Right kidney (tissue), 1 donor: ENCODE measurements around the gene HGD.
"Not testable (repeated sequence)": the region's sequence is repeated elsewhere in the genome, so short reads cannot be mapped to it uniquely, and the experiment has no call there.

ENCODE experiments used
- DNase-seq: peaks from one replicate; pipeline ENCODE4 v3.0.0-alpha.2; 2016

Gene HGD

DNA sequence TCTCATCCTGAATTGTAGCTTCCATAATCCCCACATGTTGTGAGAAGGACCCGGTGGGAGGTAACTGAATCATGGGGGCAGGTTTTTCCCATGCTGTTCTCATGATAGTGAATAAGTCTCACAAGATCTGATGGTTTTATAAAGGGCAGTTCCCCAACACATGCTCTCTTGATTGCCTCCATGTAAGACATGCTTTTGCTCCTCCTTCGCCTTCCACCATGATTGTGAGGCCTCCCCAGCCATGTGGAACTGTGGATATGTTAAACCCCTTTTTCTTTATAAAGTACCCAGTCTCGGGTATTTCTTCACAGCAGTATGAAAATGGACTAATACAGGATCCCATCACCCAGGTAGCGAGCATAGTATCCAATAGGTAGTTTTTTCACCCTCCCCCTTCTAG is 43.2 kb downstream of the HGD start:
- not testable (repeated sequence) for DNase-seq

DNA sequence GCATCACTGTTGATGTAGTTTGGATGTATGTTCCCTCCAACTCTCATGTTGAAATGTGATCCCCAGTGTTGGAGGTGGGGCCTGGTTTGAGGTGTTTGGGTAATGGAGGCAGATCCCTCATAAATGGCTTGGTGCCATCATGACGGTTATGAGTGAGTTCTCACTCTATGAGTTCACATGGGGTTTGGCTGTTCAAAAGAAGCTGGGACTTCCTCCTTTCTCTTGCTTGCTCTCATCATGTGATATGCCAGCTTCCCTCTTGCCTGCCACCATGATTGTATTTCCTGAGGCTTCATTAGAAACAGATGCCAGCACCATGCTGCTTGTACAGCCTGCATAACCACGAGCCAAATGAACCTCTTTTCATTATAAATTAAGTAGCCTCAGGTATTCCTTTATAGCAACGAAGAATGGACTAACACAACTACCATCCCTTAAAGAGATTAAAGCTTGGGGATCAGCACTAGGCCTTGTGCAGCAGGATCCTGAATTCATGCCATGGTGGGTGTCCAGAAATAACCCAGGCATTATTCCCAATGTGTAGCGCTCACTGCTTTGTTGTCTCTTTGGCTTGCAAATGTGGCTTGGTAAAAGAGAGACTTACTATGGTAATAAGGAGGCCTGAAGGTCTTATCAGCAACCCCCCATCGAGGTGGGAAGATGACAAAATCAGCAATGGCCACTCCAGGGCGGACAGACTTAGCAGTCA is 44.0 kb downstream of the HGD start:
- no peak for DNase-seq

DNA sequence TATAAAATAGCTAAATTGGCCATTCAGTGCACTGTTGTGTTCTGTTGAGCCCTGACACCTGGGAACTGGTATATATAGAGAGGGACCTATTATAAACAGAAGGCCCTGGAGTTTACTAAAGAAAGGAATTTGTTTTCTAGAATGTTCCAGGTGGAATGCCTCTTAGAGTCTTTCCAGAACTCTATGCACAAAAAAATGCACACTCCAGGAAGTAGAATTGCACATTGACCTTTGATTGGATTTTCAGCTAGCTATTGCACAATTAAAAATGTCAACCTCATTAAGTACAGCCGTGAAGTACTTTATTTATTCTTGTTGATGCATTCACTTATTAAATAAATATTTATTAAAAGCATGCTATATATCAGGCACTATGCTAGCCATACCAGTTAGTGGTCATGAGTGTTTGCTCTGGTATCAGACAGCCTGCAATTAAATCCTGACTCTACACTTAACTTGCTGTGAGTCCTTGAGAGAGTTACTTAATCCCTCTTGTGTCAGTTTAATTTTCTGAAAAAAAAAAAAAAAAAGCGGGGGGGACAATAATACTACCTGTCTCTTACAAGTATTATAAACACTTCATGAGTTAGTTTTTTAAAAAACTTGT is 45.1 kb downstream of the HGD start:
- DNase-seq: no peak

DNA sequence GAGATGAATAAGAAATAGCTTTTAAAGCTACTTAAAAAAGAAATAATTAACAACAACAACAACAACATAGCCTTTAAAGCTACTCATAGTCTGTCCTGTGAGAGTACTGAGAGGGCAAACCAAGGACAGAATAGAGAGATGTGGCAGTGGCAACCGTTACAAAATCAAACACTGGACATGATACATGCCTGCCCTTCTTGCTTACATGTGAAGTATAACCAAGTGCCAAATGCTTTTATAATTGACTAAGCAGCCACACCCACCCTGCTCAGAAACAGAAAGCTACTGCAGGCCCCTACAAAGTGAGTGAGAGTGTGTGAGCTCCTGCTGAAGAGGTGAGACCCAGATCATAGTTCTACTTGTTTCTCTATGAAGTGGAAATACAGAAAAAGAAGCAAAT is 47.5 kb downstream of the HGD start:
- DNase-seq: no peak

DNA sequence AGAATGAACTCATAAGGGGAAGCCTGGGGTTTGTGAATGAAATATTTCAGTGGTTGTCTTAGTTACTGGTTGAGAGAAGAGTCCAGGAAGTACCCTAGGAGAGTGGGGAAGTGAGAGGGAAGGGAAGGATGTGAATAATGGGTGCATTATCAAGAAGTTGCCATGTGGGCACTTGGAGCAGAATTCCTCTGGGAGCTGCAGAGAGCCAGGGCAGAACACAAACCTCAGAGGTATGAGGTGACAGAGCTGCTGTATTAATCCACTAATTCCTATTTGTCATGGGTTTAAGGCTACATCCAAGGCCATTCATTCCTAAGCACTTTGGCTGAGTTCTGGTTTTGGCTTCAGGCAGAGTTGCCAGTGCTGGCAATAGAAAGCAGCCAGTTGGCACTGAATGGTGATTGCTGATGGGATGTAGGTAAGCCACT is 56.9 kb downstream of the HGD start:
- DNase-seq: no peak

DNA sequence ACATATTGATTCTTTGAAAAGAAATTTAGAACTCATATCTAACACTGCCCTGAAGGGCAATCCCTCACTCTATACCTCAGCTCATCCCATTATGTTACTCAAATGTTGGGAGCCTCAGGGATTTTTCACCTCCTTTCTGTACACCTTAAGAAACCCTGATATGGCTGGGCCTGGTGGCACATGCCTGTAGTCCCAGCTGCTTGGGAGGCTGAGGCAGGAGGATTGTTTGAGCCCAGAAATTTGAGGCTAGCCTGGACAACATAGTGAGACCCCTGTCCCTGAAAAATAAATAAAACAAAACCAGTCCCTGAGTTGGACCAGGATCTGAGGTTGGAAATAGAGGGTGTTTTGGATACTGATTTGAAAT is 58.3 kb downstream of the HGD start:
- DNase-seq: no peak

DNA sequence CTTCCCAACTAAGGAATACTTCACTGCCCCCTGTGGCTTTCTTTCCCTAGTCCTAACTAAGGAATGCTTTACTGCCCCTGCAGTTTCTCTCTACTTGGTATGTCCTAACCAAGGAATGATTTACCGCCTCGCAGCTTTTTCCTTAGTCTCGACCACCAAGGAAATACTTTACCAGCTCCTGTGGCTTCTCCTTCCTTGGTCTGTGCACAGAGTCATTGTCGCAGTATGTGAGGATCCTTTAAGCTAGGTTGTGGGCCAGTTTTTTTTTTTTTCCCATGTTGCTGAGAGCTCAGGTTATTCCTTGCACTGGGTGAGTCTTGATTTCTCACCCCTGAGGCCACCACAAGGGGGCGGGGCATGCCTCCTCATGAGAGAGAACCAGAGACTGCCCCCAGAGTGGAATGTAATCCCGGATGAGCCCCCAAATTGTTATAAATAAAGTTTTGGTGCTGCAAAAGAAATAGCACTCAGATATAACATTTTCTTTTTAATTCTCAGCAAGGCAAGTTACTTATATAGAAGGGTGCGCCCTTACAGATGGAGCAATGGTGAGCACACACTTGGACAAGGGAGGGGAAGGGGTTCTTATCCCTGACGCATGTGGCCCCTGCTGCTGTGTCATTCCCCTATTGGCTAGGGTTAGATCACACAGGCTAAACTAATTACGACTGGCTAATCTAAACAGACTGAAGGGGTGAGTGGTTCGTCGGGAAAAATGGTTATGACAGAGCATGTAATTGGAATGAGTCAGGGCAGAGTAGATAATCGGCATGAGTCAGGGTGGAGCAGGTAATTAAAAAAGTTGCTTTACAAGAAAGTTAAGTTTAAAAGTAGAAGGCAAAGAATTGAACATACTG is 58.9 kb downstream of the HGD start:
- no peak for DNase-seq

DNA sequence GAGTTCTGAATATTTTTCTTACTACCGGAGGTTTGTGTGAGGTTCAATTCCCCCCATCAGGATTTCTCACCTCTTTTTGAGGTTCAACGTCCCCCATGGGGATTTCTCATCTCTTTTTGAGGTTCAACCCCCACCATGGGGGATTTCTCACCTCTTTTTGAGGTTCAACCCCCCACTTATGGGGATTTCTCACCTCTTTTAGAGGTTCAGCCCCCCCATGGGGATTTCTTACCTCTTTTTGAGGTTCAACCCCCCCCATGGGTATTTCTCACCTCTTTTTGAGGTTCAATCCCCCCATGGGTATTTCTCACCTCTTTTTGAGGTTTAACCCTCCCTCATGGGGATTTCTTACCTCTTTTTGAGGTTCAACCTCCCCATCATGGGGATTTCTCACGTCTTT is 59.6 kb downstream of the HGD start:
- no peak for DNase-seq

DNA sequence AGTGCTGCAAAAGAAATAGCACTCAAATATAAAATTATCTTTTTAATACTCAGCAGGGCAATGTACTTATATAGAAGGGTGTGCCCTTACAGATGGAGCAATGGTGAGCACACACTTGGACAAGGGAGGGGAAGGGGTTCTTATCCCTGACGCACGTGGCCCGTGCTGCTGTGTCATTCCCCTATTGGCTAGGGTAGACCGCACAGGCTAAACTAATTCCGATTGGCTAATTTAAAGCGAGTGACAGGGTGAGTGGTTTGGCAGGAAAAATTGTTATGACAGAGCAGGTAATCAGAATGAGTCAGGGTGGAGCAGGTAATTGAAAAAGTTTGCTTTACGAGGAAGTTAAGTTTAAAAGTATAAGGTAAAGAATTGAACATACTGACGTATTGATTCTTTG is 65.3 kb downstream of the HGD start:
- not testable (repeated sequence) for DNase-seq

DNA sequence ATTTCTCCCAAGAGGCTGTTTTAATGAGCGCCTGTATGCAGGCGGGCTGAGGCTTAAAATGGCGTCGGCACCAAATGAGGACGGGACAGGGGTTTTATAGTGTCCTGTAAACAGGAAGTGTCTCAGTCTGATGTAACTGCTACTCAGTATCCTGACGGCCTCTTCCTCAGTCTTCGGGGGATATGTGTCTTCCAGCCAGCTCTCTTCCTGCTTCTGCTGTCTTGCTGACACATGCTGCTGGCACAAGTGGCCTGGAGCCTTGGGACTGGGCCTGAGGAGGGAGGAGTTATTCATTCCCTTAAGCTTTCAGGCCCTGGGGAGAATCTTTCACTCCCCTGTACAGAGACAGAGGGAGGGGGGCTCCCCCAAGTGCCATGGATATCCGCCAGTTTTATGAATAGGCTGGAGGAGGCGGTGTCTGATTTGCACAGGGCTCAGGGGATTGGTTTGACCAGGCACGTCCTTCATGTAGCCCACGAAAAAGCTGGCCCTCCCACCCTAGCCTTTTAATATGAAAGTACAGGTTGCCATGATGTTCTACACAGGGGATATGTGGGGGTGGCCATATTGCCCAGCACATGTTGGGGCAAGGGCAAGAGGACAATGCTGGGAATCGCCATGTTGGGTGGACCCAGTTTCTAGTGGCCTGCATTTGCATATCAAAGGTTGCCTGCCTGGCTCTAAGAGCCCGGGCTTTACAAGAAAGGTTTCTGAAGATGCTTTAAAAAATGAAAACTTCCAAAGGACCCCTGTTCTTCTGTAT is 66.0 kb downstream of the HGD start:
- DNase-seq: no peak

DNA sequence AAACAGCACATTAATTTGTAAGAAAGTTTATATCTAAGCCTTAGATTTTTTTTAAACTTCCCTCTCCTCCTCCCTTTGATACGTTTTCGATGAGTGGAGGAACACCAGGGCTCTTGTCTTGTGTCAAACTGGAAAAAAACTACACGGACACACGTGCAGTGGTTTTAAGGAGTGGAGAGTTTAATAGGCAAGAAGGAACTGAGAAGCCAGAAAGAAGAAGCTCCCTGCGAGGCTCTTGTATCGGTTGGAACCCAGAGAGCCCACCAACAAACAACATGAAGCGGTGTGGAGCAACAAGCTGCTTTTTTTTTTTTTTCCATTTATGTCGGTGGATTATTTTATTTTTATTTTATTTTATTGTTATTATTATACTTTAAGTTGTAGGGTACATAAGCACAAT is 67.3 kb downstream of the HGD start:
- no peak for DNase-seq

DNA sequence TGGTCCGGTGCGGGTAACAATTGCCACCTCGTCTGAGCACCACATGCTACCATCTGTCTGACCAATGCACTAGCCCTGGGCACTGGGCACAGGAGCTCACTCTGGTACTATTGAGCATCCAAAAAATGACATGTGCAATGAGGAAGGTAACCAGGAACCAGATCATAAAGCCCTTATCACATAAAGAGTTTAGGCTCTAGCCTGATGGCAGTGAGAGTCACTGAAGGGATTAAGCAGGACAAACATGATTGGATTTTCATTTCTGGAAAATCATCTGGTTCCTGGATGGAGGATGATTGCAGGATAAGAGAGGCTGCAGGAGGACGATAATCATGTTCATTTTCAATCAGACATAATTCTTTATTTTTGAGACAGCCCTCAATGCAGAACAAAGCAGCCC is 73.5 kb downstream of the HGD start:
- no peak for DNase-seq

DNA sequence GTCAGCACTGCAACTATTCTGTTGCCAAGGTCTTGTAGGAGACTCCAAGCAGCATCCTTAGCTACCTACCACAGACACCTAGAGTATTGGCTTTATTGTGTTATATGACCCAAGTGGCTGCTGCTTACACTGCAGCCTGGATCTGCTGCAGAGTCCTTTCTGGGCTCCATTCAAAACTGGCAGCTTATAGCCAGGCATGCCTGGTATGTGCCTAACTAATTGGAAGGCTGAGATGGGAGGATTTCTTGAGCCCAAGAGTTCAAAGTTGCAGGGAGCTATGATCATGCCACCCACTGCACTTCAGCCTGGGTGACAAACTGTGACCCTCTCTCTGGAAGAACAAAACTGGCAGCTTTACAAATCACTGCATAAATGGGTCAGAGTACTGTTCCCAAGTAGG is 77.3 kb downstream of the HGD start:
- no peak for DNase-seq

DNA sequence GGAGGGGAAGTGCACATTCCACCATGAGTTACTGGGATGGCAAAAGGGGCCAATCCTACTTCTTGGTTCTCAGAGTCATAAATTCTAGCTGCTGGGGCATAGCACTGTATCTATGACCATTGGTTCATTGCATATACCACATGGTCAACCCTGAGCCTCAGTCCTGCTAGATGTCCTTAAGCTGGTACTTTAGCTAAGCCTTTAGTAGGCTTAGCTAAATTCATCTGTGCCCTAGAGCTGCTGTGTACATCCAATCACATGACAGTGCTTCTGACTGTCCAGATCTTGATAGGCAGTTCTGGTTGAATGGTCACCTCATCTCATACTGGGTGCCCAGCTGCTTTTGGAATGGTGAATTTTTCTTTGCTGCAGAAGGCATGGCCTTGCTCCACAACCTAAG is 77.7 kb downstream of the HGD start:
- DNase-seq: no peak

DNA sequence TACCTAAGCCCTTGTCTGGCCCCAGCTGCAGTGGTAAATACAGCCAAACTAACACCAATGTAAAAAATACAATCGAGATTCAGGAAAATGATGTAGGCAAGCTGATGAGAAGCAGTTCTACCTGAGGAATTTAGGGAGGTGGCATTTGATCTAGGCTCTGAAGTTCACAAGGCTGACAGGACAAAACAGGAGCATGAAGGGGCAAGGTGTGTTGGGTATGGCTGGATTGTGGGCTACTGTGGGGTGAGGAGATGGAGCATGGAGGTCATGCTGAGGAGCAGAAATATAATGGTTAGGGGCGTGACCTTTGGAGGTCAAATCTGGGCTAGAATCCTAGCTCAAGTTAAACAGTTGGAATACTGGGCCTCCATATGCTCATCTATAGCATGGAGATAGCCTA is 79.4 kb downstream of the HGD start:
- no peak for DNase-seq

DNA sequence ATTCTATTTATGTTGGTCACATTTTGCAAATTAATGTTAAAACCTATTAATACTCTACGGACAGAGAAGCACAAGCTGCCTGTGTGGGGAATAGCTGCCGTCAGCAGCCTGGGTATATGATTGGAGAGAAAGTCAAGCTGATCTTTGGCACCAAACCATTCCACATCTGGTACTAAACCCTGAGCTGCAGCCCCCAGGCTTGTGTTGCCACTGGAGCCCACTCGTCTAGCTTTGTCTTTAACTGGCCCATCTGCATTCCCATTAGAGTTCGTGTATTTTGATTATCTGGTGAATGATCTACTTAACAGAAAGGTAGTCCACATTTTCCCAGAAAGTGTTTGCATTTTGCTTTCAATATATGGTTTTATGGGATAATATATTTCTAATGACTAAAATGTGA is 80.5 kb downstream of the HGD start:
- no peak for DNase-seq

DNA sequence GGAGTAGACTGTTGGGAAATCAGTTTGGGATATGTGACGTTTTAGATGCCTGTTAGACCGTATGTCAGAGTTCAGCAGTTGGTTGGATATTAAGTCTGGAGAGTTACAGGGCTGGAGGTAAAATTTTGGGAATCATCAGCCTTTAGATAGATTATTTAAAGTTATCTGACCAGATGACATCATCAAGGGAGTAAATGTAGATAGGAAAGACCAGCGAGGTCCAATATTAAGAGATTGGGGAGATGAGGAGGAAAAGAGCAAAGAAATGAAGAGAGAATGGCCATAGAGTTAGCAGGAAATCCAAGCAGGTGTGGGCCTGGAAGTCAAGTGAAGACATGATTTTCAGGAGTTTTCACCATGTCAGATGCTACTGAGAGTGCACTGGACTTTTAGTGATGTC is 82.8 kb downstream of the HGD start:
- DNase-seq: no peak

DNA sequence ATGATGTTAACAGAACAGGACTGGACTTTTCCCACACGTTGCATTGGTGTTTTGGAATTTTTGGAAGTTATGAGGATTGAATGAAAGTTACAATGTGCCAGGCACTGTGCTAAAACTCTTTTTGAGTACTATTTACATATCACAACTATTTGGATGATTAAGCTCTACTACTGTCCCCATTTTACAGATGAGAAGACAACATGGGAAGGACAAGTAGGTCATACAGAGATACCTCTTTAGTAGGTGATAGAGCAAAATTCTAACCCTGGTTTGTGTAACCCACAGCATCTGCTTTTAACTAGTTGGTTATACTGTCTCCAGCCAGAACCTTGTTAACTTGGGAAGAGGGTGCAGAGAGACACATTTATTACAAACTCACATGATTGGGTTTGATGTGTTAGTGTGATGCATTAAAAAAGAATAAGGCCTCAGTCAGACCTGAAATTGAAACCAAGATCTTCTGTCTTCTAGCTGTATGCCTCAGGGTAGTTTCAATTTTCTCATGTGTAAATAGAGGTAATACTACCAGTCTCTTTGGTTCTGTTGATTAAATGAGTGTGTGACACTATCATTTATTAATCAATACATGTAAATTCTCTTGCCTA is 84.5 kb downstream of the HGD start:
- DNase-seq: no peak

DNA sequence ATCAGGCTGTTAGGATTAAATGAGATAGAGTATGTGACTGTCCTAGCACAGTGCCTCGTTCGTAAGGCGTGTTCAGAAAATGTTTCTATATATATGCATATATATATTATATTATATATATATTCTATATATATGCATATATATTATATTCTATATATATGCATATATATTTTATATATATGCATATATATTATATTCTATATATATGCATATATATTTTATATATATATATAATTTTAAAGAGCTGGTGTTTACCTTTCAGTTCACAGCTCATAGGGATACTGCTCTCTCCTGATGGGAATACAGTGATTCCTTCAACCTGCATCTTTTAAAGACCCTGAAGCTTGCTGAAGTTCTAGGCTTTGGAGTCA is 85.2 kb downstream of the HGD start:
- DNase-seq: no peak

DNA sequence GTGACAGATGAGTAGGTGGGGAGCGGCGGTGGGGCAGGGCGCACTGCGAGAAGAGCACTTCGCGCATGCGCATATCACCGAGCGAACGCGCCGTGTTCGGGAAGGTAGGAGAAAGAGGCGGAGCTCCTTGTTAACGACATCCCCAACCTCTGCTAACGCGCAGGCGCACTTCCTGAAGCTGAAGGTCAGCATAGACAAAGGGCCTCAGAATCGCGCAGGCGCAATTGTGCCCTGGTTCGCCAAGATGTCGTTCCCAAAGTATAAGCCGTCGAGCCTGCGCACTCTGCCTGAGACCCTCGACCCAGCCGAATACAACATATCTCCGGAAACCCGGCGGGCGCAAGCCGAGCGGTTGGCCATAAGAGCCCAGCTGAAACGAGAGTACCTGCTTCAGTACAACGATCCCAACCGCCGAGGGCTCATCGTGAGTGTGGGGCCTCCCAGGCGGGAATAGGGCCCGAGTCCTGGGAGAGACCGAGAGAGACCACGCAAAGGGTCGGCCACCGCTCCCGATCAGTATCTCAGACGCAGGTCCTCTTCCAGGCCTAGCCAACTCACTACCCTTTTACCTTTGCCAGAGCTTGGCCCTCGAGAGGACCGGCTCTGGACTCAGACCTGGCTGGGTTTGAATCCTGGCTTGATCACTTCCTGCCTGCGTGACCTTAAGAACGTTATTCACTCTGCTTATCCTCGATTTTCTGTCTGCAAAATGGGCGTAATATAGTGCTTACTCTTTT is 85.8 kb downstream of the HGD start, which contains the start of gene NDUFB4:
Gene NDUFB4 (plus strand): TSS at position 221 of the 737 bp plus-strand sequence. CDS start 24 bp downstream, at position 245.
- peak; percentile 97 for DNase-seq

DNA sequence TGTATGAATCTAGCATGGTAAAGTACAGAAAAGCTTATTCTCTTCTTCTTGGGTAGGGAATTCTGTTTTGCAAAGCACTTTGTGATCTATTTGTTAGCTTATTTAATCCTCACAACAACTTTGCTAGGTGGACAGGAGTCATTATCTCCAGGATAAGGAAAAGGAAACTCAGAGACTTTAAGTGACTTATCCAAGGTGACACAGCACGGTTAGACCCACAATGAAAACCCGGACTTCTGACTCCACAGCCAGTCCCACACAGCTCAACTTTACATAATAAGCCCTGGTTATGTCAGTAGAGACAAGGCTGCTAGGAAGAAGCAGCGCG is 86.3 kb downstream of the HGD start:
- DNase-seq: no peak
